ENCODE results near the gene HTR4. TPM values are rescaled to one million over a fixed set of nuclear protein-coding genes. Genes with fewer than 3 reads are reported as not detected.
"Not testable (repeated sequence)": the region's sequence is repeated elsewhere in the genome, so short reads cannot be mapped to it uniquely, and the experiment has no call there.

The HTR4 gene
- total RNA-seq, 2 experiments from 2014 or later, result not detected

GRCh38 chr5:148682058-148683026 is 28.0 kb upstream of the HTR4 start:
- intact Hi-C loops (cut with micrococcal nuclease), result no loop called here
- Mint-ChIP-seq H3K9me3 (no peaks in the 10 kb centered on the region), H3K27ac (no peak overlapping the region), H3K36me3 (ENCODE audit: low read depth) (no peaks in the 10 kb centered on the region), H3K27me3 (peaks cover 20% of the 10 kb centered on the region), H3K4me1 (ENCODE audit: low read depth) (peaks cover 6% of the 10 kb centered on the region), H3K4me3 (no peak overlapping the region)
- CTCF ChIA-PET, result interaction anchor here (1.3 kb wide), 1 partner anchor 48 kb away, joined by 6 read pairs; no protein-coding TSS in a partner anchor
- DNase-seq (no peak), ATAC-seq (no peak)
- TF ChIP-seq CTCF (IDR thresholded peaks at IDR 0.05), result no peak
- POLR2A ChIA-PET, result interaction anchor here (0.7 kb wide), 1 partner anchor 197 kb away, joined by 3 read pairs; no protein-coding TSS in a partner anchor

GRCh38 chr5:148681157-148682057 is 27.1 kb upstream of the HTR4 start:
- Mint-ChIP-seq H3K9me3 (no peaks in the 10 kb centered on the region), H3K27ac (no peak overlapping the region), H3K4me3 (no peak overlapping the region), H3K27me3 (peaks cover 16% of the 10 kb centered on the region), H3K36me3 (ENCODE audit: low read depth) (no peaks in the 10 kb centered on the region), H3K4me1 (ENCODE audit: low read depth) (peaks cover 6% of the 10 kb centered on the region)
- intact Hi-C loops (cut with micrococcal nuclease), result no loop called here
- CTCF ChIA-PET, result no interaction called here
- no peak for TF ChIP-seq CTCF (IDR thresholded peaks at IDR 0.05)
- POLR2A ChIA-PET, result interaction anchor here (0.7 kb wide), 1 partner anchor 198 kb away, joined by 3 read pairs; no protein-coding TSS in a partner anchor
- no peak for ATAC-seq
- no peak for DNase-seq

GRCh38 chr5:148673704-148674103 is 19.4 kb upstream of the HTR4 start:
- ATAC-seq; H3K36me3 Mint-ChIP-seq (ENCODE audit: low read depth); H3K4me1 Mint-ChIP-seq (ENCODE audit: low read depth); CTCF ChIA-PET; H3K27ac Mint-ChIP-seq; H3K4me3 Mint-ChIP-seq; H3K9me3 Mint-ChIP-seq; POLR2A ChIA-PET; intact Hi-C loops (cut with micrococcal nuclease); DNase-seq: not testable (repeated sequence)
- peaks cover 18% of the 10 kb centered on the region for H3K27me3 Mint-ChIP-seq

GRCh38 chr5:148666353-148666752 is 12.0 kb upstream of the HTR4 start:
- ChIA-PET CTCF (interaction anchor here (1.2 kb wide), 1 partner anchor 65 kb away, joined by 3 read pairs; no protein-coding TSS in a partner anchor), POLR2A (no interaction called here)
- no peak for DNase-seq
- intact Hi-C loops (cut with micrococcal nuclease), result no loop called here
- Mint-ChIP-seq H3K9me3 (no peaks in the 10 kb centered on the region), H3K27me3 (no peaks in the 10 kb centered on the region), H3K27ac (no peak overlapping the region), H3K4me3 (no peak overlapping the region), H3K4me1 (ENCODE audit: low read depth) (no peaks in the 10 kb centered on the region), H3K36me3 (ENCODE audit: low read depth) (no peaks in the 10 kb centered on the region)
- TF ChIP-seq CTCF (IDR thresholded peaks at IDR 0.05), result no peak
- ATAC-seq, result no peak

- Mint-ChIP-seq H3K4me1 (ENCODE audit: low read depth) (no peaks in the 10 kb centered on the region), H3K36me3 (ENCODE audit: low read depth) (no peaks in the 10 kb centered on the region)
- CTCF ChIA-PET, result interaction anchor here (1.2 kb wide), 1 partner anchor 65 kb away, joined by 3 read pairs; no protein-coding TSS in a partner anchor
Observed at GRCh38 chr5:148665431-148665830, 11.1 kb upstream of the HTR4 start.

More at GRCh38 chr5:148665431-148665830, 11.1 kb upstream of the HTR4 start:
- Mint-ChIP-seq H3K9me3 (no peaks in the 10 kb centered on the region), H3K27me3 (no peaks in the 10 kb centered on the region), H3K4me3 (no peak overlapping the region), H3K27ac (no peak overlapping the region)
- ATAC-seq (no peak), DNase-seq (no peak)
- intact Hi-C loops (cut with micrococcal nuclease), result no loop called here
- POLR2A ChIA-PET, result no interaction called here
- TF ChIP-seq CTCF (IDR thresholded peaks at IDR 0.05), result no peak

Measured in activated CD8-positive, alpha-beta T cell treated with anti-CD3 and anti-CD28 coated beads for 36 hours (primary cell).